Activated CD4-positive, alpha-beta T cell treated with anti-CD3 and anti-CD28 coated beads, Interleukin-2, amount 10 ng/mL, durations not matched to agents 7 days and 5 days (primary cell): Measurements from ENCODE around the gene EHMT1. TPM values are rescaled to one million over a fixed set of nuclear protein-coding genes. Genes with fewer than 3 reads are reported as not detected.

Experiments used
- CTCF ChIA-PET: fragments of 350-600 bp; sonication (Branson Sonifier 250); formaldehyde crosslinking; loops from one replicate; lab custom pipeline; 2021; ENCODE audit warnings: antibody characterized with exemption; lab: Charles Lee
- POLR2A ChIA-PET: fragments of 350-600 bp; sonication (Branson Sonifier 250); formaldehyde crosslinking; loops from one replicate; lab custom pipeline; 2021; ENCODE audit warnings: antibody characterized with exemption; lab: Charles Lee
- DNase-seq: peaks from one replicate; pipeline ENCODE4 v3.0.0-alpha.2; 2020
- H3K27ac Mint-ChIP-seq: one replicate; pipeline ENCODE4 v1.8.0; 2021; ENCODE audit warnings: mild to moderate bottlenecking, moderate library complexity, mixed read lengths
- H3K27me3 Mint-ChIP-seq: one replicate; pipeline ENCODE4 v1.8.0; 2021; ENCODE audit warnings: mixed read lengths
- H3K36me3 Mint-ChIP-seq: one replicate; pipeline ENCODE4 v1.8.0; 2021; ENCODE audit warnings: low read depth, mixed read lengths
- H3K4me1 Mint-ChIP-seq: one replicate; pipeline ENCODE4 v1.8.0; 2021; ENCODE audit warnings: mixed read lengths
- H3K4me3 Mint-ChIP-seq: one replicate; pipeline ENCODE4 v1.8.0; 2021; ENCODE audit warnings: mild to moderate bottlenecking, moderate library complexity, mixed read lengths
- H3K9me3 Mint-ChIP-seq: one replicate; pipeline ENCODE4 v1.8.0; 2021; ENCODE audit warnings: mixed read lengths
- total RNA-seq, 2 experiments: library from RNA; stranded (reverse); gene quantifications; one replicate each; pipeline ENCODE4 v1.2.3, GENCODE V29; 2021

The EHMT1 gene
- total RNA-seq, 2 experiments from 2014 or later, result 100 to 110 TPM

- H3K4me1 Mint-ChIP-seq, result peaks cover 54% of the 10 kb centered on the region
- no peak for DNase-seq
- POLR2A ChIA-PET, result no interaction called here
- no peaks in the 10 kb centered on the region for H3K27me3 Mint-ChIP-seq
- peaks cover 39% of the 10 kb centered on the region for H3K36me3 Mint-ChIP-seq
- CTCF ChIA-PET, result no interaction called here
- H3K4me3 Mint-ChIP-seq, result no peak overlapping the region
- H3K27ac Mint-ChIP-seq, result peak overlapping the region; percentile 60
- H3K9me3 Mint-ChIP-seq, result no peaks in the 10 kb centered on the region
Observed at GRCh38 chr9:137643921-137644320, 25.1 kb downstream of the EHMT1 start.

DNA sequence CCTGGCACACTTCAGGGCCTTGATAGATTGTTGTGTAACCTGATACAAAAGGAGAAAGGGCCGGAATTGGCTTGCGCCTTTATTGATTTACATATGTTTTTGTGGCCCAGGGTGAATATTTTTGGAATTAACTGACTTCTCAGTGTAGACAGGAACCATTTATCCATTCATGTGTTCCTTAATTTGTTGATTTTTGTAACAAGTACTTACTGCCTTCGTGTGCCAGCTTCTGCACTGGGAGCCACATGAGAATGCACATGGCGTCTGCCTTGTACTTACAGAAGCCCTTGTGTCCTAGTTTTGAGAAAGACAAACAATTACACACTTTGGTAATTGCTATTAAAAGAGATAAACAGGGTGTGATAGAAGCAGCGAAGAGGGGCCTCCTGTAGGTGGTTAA, 26.4 kb downstream of the EHMT1 start:
- H3K36me3 Mint-ChIP-seq, result peaks cover 36% of the 10 kb centered on the region

GRCh38 chr9:137646341-137646740, 27.5 kb downstream of the EHMT1 start:
- peaks cover 40% of the 10 kb centered on the region for H3K36me3 Mint-ChIP-seq

More for the DNA sequence above, 26.4 kb downstream of the EHMT1 start:
- DNase-seq, result no peak
- POLR2A ChIA-PET, result no interaction called here
- Mint-ChIP-seq H3K9me3 (no peaks in the 10 kb centered on the region), H3K27ac (no peak overlapping the region), H3K27me3 (no peaks in the 10 kb centered on the region), H3K4me1 (peaks cover 53% of the 10 kb centered on the region), H3K4me3 (no peak overlapping the region)
- CTCF ChIA-PET, result interaction anchor here (1.1 kb wide), 1 partner anchor 17 kb away, joined by 6 read pairs; no protein-coding TSS in a partner anchor

GRCh38 chr9:137647096-137647714, 28.4 kb downstream of the EHMT1 start:
- ChIA-PET CTCF (interaction anchor here (0.6 to 1.3 kb wide), 3 partner anchors 9 to 17 kb away, joined by 3 to 4 read pairs (median 3); no protein-coding TSS in a partner anchor), POLR2A (no interaction called here)
- Mint-ChIP-seq H3K9me3 (no peaks in the 10 kb centered on the region), H3K4me3 (peak overlapping the region; percentile 8), H3K27me3 (no peaks in the 10 kb centered on the region), H3K36me3 (peaks cover 38% of the 10 kb centered on the region), H3K4me1 (peaks cover 44% of the 10 kb centered on the region), H3K27ac (peak overlapping the region; percentile 77)
- DNase-seq, result no peak

More at GRCh38 chr9:137646341-137646740, 27.5 kb downstream of the EHMT1 start:
- H3K27me3 Mint-ChIP-seq, result no peaks in the 10 kb centered on the region
- ChIA-PET CTCF (interaction anchor here (0.6 to 1.3 kb wide), 4 partner anchors 8 to 29 kb away, joined by 3 to 4 read pairs (median 4); no protein-coding TSS in a partner anchor), POLR2A (no interaction called here)
- no peak for DNase-seq
- no peak overlapping the region for H3K4me3 Mint-ChIP-seq
- no peaks in the 10 kb centered on the region for H3K9me3 Mint-ChIP-seq
- H3K4me1 Mint-ChIP-seq, result peaks cover 49% of the 10 kb centered on the region
- H3K27ac Mint-ChIP-seq, result no peak overlapping the region

- Mint-ChIP-seq H3K27ac (no peak overlapping the region), H3K9me3 (no peaks in the 10 kb centered on the region), H3K36me3 (peaks cover 36% of the 10 kb centered on the region), H3K4me3 (no peak overlapping the region), H3K4me1 (peaks cover 42% of the 10 kb centered on the region), H3K27me3 (no peaks in the 10 kb centered on the region)
- ChIA-PET CTCF (interaction anchor here (0.6 kb wide), 1 partner anchor 1240 kb away, joined by 3 read pairs; no protein-coding TSS in a partner anchor), POLR2A (no interaction called here)
- DNase-seq, result no peak
Observed at GRCh38 chr9:137648396-137648795, 29.6 kb downstream of the EHMT1 start.

DNA sequence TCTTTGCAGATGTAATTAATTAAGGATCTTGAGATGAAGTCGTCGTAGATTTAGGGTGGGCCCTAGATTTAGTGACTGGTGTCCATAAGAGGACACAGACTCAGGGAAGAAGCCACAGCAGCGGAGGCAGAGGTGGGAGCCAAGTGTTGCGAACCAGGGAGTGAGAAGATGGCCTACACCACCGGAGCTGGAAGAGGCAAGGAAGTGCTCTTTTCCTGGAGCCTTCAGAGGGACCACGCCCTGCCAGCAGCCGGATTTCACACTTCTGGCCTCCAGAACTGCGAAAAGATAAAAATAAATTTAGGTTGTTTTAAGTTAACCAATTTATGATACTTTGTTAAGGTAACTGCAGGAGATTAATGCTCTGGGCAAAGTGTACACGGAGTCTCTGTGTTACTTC, 30.7 kb downstream of the EHMT1 start:
- ChIA-PET POLR2A (no interaction called here), CTCF (interaction anchor here (0.6 to 1.5 kb wide), 4 partner anchors 15 to 455 kb away, joined by 3 to 4 read pairs (median 4); no protein-coding TSS in a partner anchor)
- no peaks in the 10 kb centered on the region for H3K27me3 Mint-ChIP-seq
- DNase-seq, result no peak
- H3K4me3 Mint-ChIP-seq, result no peak overlapping the region
- H3K36me3 Mint-ChIP-seq, result peaks cover 34% of the 10 kb centered on the region
- H3K27ac Mint-ChIP-seq, result peak overlapping the region; percentile 19
- no peaks in the 10 kb centered on the region for H3K9me3 Mint-ChIP-seq
- H3K4me1 Mint-ChIP-seq, result peaks cover 37% of the 10 kb centered on the region

- H3K36me3 Mint-ChIP-seq, result peaks cover 34% of the 10 kb centered on the region
- no peak for DNase-seq
- POLR2A ChIA-PET, result no interaction called here
- CTCF ChIA-PET, result interaction anchor here (0.6 to 1.5 kb wide), 3 partner anchors 14 to 31 kb away, joined by 4 read pairs; no protein-coding TSS in a partner anchor
- no peaks in the 10 kb centered on the region for H3K27me3 Mint-ChIP-seq
- H3K27ac Mint-ChIP-seq, result no peak overlapping the region
- H3K4me1 Mint-ChIP-seq, result peaks cover 36% of the 10 kb centered on the region
- no peaks in the 10 kb centered on the region for H3K9me3 Mint-ChIP-seq
- no peak overlapping the region for H3K4me3 Mint-ChIP-seq
Observed at GRCh38 chr9:137650259-137650658, 31.5 kb downstream of the EHMT1 start.

- H3K4me3 Mint-ChIP-seq, result no peak overlapping the region
- POLR2A ChIA-PET, result no interaction called here
- CTCF ChIA-PET, result interaction anchor here (1.1 kb wide), 1 partner anchor 22 kb away, joined by 4 read pairs; no protein-coding TSS in a partner anchor
- H3K4me1 Mint-ChIP-seq, result peaks cover 35% of the 10 kb centered on the region
- H3K36me3 Mint-ChIP-seq, result peaks cover 34% of the 10 kb centered on the region
- DNase-seq, result no peak
- H3K27ac Mint-ChIP-seq, result no peak overlapping the region
- H3K9me3 Mint-ChIP-seq, result no peaks in the 10 kb centered on the region
- H3K27me3 Mint-ChIP-seq, result no peaks in the 10 kb centered on the region
Observed at GRCh38 chr9:137650779-137651178, 32.0 kb downstream of the EHMT1 start.

DNA sequence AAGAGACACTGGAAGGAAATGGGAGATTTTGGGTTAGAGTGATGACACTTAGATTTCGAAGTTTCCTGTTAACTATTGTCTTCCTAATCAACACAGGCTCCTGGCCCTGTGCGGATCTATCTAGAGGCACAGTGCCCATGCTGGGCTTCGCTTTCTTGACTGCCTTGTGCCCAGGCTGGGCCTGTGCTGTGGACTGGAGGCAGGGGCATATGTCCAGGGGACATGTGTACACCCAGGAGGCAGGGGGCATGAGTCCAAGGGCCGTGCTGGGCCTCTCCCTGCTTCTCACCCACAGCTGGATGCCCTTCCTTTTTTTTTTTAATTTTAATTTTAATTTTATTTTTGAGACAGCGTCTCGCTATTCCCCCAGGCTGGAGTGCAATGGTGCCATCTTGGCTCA, 37.6 kb downstream of the EHMT1 start:
- no peak for DNase-seq
- Mint-ChIP-seq H3K27ac (no peak overlapping the region), H3K4me3 (no peak overlapping the region), H3K9me3 (no peaks in the 10 kb centered on the region), H3K4me1 (peaks cover 17% of the 10 kb centered on the region), H3K36me3 (peaks cover 10% of the 10 kb centered on the region), H3K27me3 (no peaks in the 10 kb centered on the region)
- ChIA-PET CTCF (interaction anchor here (1.3 kb wide), 1 partner anchor 10 kb away, joined by 3 read pairs; no protein-coding TSS in a partner anchor), POLR2A (no interaction called here)

DNA sequence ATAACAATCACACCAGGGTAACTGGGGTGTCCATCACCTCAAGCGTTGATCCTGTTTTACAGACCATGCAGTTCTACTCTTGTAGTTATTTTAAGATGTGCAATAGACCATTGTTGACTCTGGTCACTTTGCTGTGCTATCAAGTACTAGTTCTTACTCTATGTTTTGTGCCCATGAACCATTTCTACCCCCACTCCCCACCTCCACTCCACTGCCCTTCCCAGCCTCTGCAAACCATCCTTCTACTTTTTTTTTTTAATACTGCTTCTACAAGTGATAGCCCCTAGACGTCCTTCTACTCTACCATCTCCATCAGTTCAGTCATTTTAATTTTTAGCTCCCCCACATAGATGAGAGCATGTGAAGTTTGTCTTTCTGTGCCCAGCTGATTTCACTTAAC, 38.8 kb downstream of the EHMT1 start:
- H3K27me3 Mint-ChIP-seq, result no peaks in the 10 kb centered on the region
- peaks cover 17% of the 10 kb centered on the region for H3K4me1 Mint-ChIP-seq
- peaks cover 7% of the 10 kb centered on the region for H3K36me3 Mint-ChIP-seq
- H3K4me3 Mint-ChIP-seq, result no peak overlapping the region
- no peaks in the 10 kb centered on the region for H3K9me3 Mint-ChIP-seq
- ChIA-PET CTCF (no interaction called here), POLR2A (no interaction called here)
- no peak for DNase-seq
- no peak overlapping the region for H3K27ac Mint-ChIP-seq

- H3K4me1 Mint-ChIP-seq, result peaks cover 20% of the 10 kb centered on the region
- DNase-seq, result no peak
- peaks cover 10% of the 10 kb centered on the region for H3K36me3 Mint-ChIP-seq
- CTCF ChIA-PET, result no interaction called here
- no peak overlapping the region for H3K27ac Mint-ChIP-seq
- H3K4me3 Mint-ChIP-seq, result no peak overlapping the region
- H3K27me3 Mint-ChIP-seq, result no peaks in the 10 kb centered on the region
- no peaks in the 10 kb centered on the region for H3K9me3 Mint-ChIP-seq
- POLR2A ChIA-PET, result no interaction called here
Observed at GRCh38 chr9:137658781-137659180, 40.0 kb downstream of the EHMT1 start.

DNA sequence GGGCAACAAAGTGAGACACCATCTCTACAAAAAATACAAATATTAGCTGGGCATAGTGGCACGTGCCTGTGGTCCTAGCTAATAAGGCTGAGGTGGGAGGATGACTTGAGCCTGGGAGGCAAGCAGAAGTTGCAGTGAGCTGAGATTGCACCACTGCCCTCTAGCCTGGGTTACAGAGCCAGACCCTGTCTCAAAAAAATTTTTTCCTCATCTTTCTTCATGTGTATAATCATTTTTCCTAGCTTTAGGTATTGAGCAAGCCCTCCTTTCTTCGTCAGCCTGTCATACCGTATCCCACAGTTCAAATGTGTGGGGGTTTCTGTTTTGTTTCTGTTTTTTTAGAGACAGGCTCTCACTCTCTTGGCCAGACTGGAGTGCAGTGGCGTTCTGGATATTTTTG, 41.3 kb downstream of the EHMT1 start:
- Mint-ChIP-seq H3K9me3 (no peaks in the 10 kb centered on the region), H3K27ac (no peak overlapping the region), H3K36me3 (peaks cover 9% of the 10 kb centered on the region), H3K27me3 (no peaks in the 10 kb centered on the region), H3K4me1 (peaks cover 21% of the 10 kb centered on the region), H3K4me3 (no peak overlapping the region)
- ChIA-PET CTCF (no interaction called here), POLR2A (no interaction called here)
- DNase-seq, result no peak

GRCh38 chr9:137663584-137663983, 44.8 kb downstream of the EHMT1 start:
- DNase-seq, result no peak
- ChIA-PET CTCF (interaction anchor here (0.8 to 1.5 kb wide), 2 partner anchors 9 to 14 kb away, joined by 3 to 4 read pairs; no protein-coding TSS in a partner anchor), POLR2A (no interaction called here)
- H3K27ac Mint-ChIP-seq, result no peak overlapping the region
- H3K36me3 Mint-ChIP-seq, result peaks cover 9% of the 10 kb centered on the region
- peaks cover 22% of the 10 kb centered on the region for H3K4me1 Mint-ChIP-seq
- H3K4me3 Mint-ChIP-seq, result no peak overlapping the region
- H3K27me3 Mint-ChIP-seq, result no peaks in the 10 kb centered on the region
- H3K9me3 Mint-ChIP-seq, result no peaks in the 10 kb centered on the region
